Measurements from ENCODE around the gene HSPA5.
"Not testable (repeated sequence)": the region's sequence is repeated elsewhere in the genome, so short reads cannot be mapped to it uniquely, and the experiment has no call there.

The HSPA5 gene

DNA sequence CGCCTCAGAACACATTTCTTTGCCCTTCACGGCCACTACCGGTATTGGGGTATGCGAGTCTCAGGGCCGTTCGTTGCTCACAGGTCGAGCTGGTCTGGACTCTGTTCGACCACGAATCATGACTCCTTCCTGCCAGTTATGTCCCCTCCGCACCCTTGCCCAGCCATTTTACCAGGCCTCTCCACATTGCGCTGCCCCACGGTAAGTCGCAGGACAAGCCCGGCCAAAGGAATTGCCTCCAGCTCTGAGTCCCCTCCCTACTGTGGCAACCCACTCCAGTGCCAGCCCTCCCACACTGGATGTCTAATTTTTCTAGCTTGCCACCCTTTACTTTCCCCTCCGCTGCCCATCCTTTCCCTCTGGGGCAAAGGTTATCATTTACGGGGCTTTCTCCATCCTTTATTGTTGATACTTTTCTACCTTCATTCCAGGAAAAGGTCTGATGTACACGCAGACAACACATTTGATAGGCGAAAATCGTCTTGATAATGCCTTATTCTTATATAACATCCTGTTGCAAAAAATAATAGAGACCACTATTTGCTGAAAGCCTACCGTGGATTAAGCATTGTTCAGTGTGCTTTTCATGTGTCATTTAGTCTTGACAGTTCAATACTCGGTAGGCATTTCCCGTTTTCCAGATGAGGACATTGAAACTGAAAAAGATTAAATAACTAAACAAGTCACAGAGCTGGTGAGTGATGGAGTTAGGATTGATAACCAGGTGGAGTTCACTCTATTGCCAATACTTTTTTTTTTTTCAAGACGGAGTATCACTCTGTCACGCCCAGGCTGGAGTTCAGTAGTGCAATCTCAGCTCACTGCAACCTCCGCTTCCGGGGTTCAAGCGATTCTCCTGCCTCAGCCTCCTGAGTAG lies 958 bp upstream of the HSPA5 start:
- no peak for DNase-seq (ENCODE audit: insufficient read length, low spot score)
- FAIRE-seq = no peak

DNA sequence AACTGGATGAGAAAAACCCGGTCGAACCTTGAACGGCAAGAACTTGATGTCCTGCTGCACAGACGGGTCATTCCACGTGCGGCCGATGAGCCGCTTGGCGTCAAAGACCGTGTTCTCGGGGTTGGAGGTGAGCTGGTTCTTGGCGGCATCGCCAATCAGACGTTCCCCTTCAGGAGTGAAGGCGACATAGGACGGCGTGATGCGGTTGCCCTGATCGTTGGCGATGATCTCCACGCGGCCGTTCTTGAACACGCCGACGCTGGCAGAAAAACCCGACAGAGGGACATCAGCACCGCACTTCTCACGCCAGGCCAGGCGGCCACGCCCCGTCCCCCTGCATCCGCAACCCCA lies 519 bp downstream of the HSPA5 start:
- DNase-seq (ENCODE audit: insufficient read length, low spot score) (no peak), FAIRE-seq (no peak)
- TF ChIP-seq, protein P1, sequence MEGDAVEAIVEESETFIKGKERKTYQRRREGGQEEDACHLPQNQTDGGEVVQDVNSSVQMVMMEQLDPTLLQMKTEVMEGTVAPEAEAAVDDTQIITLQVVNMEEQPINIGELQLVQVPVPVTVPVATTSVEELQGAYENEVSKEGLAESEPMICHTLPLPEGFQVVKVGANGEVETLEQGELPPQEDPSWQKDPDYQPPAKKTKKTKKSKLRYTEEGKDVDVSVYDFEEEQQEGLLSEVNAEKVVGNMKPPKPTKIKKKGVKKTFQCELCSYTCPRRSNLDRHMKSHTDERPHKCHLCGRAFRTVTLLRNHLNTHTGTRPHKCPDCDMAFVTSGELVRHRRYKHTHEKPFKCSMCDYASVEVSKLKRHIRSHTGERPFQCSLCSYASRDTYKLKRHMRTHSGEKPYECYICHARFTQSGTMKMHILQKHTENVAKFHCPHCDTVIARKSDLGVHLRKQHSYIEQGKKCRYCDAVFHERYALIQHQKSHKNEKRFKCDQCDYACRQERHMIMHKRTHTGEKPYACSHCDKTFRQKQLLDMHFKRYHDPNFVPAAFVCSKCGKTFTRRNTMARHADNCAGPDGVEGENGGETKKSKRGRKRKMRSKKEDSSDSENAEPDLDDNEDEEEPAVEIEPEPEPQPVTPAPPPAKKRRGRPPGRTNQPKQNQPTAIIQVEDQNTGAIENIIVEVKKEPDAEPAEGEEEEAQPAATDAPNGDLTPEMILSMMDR (IDR thresholded peaks at IDR 0.05; ENCODE audit: insufficient read depth, missing control alignments) = no peak

More for the DNA sequence above, 958 bp upstream of the HSPA5 start:
- TF ChIP-seq, protein P1 (IDR thresholded peaks at IDR 0.05; ENCODE audit: insufficient read depth, missing control alignments) = no peak

DNA sequence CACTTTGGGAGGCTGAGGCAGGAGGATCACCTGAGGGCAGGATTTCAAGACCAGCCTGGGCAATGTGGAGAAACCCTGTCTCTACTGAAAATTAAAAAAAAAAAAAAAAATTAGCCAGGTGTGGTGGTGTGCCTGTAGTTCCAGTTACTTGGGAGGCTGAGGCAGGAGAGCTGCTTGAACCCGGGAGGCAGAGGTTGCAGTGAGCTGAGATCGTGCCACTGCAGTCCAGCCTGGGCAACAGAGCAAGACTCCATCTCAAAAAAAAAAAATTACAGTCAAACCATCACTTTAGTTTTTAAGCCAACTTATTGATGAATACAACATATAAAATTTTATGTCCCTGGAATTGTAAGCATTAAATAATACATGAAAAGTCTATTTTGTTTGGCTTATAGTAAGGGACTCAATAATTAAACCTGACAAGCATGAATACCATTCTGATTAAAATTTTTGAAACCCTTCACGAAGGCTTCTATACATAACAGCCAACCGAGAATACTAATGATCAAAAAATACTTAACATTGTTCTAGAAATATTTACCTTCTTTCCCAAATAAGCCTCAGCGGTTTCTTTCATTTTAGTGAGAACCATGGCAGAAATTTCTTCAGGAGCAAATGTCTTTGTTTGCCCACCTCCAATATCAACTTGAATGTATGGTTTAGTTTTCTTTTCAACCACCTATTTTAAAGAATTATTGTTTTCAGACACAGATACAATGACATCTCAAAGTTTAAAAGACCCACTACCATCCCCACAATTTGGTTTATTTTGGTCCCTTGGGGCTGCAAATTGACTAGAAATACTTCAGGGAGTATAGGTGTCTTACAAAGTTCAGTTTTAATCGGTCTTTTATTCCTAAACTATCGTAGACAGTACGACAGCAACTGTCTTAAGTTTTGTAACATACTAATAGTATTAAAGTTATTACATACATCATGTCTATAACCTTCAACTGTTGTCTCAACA lies 1.2 kb downstream of the HSPA5 start:
- no peak for FAIRE-seq

DNA sequence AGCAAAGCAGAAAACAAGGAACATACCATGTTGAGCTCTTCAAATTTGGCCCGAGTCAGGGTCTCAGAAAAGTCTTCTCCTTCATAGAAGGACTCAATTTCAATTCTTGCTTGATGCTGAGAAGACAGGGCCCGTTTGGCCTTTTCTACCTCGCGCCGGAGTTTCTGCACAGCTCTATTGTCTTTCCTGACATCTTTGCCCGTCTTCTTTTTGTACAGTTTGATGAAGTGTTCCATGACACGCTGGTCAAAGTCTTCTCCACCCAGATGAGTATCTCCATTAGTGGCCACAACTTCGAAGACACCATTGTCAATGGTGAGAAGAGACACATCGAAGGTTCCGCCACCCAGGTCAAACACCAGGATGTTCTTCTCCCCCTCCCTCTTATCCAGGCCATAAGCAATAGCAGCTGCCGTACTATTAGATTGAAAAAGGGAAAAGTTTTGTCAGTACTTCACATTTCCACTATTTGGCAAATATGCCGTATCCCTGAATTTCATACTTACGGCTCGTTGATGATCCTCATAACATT lies 2.2 kb downstream of the HSPA5 start:
- FAIRE-seq (no peak), DNase-seq (ENCODE audit: insufficient read length, low spot score) (no peak)
- TF ChIP-seq, protein P1 (IDR thresholded peaks at IDR 0.05; ENCODE audit: insufficient read depth, missing control alignments) = no peak

More for the DNA sequence above, 1.2 kb downstream of the HSPA5 start:
- TF ChIP-seq, protein P1 (IDR thresholded peaks at IDR 0.05; ENCODE audit: insufficient read depth, missing control alignments) = no peak
- no peak for DNase-seq (ENCODE audit: insufficient read length, low spot score)

DNA sequence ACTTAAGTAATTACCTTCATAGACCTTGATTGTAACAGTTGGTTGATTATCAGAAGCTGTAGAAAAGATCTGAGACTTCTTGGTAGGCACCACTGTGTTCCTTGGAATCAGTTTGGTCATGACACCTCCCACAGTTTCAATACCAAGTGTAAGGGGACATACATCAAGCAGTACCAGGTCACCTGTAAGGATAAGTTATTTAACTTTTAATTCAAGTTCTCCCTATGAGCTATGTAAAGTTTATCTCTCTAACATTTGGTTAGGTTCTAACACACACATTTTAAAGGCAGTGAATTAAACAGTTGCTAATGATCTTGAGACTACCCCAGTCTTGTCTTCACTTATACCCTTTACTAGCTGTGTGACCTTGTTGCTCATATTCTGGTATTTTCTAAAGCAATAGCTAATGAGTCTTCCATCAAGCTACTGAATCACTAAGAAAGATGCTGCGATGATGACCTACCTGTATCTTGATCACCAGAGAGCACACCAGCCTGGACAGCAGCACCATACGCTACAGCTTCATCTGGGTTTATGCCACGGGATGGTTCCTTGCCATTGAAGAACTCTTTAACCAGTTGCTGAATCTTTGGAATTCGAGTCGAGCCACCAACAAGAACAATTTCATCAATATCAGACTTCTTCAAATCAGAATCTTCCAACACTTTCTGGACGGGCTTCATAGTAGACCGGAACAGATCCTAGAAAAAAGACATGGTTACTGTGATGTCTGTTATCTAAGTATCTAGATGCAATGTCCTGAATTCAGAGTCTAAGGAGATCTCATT lies 2.8 kb downstream of the HSPA5 start:
- TF ChIP-seq, protein P1 (IDR thresholded peaks at IDR 0.05; ENCODE audit: insufficient read depth, missing control alignments) = no peak
- no peak for DNase-seq (ENCODE audit: insufficient read length, low spot score)
- FAIRE-seq = no peak

DNA sequence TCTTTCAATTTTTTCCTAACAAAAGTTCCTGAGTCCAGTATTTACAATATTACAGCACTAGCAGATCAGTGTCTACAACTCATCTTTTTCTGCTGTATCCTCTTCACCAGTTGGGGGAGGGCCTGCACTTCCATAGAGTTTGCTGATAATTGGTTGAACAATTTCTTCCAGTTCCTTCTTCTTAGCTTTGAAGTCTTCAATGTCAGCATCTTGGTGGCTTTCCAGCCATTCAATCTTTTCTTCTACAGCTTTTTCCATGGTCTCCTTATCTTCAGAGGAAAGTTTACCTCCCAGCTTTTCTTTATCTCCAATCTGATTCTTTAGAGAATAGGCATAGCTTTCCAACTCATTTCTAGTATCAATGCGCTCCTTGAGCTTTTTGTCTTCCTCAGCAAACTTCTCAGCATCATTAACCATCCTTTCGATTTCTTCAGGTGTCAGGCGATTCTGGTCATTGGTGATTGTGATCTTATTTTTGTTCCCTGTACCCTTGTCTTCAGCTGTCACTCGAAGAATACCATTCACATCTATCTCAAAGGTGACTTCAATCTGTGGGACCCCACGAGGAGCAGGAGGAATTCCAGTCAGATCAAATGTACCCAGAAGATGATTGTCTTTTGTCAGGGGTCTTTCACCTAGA lies 4.5 kb downstream of the HSPA5 start:
- DNase-seq (ENCODE audit: insufficient read length, low spot score); FAIRE-seq: not testable (repeated sequence)
